PC-3 (cell line): ENCODE measurements around the gene CRB1.

Experiments used
- CTCF ChIP-seq: fragments of 300-600 bp; sonication (generic); conservative IDR thresholded peaks from 2 replicates; pipeline ENCODE4 v1.5.1; 2017; ENCODE audit warnings: antibody characterized with exemption, low read depth, mild to moderate bottlenecking, low read length
- EZH2 ChIP-seq: fragments of 300-600 bp; sonication (generic); IDR thresholded peaks from one replicate; pipeline ENCODE4 v1.6.1; 2017; ENCODE audit warnings: antibody characterized with exemption, mild to moderate bottlenecking, low read length; ENCODE audit not compliant: unreplicated experiment

- TF ChIP-seq CTCF (no peak), EZH2 (no peak)
These were observed 37.9 kb downstream of the CRB1 start for GRCh38 chr1:197305925-197306324.
